Ectodermal cell (in vitro differentiated cells): ENCODE data around the gene TFCP2.
"Not testable (repeated sequence)": the region's sequence is repeated elsewhere in the genome, so short reads cannot be mapped to it uniquely, and the experiment has no call there.

ENCODE experiments used
- H3K27ac ChIP-seq: 2 replicates; pipeline ENCODE4 v1.7.0; 2013; ENCODE audit warnings: mild to moderate bottlenecking, low read depth, low read length; ENCODE audit not compliant: insufficient read depth, poor library complexity, severe bottlenecking
- H3K27me3 ChIP-seq: 2 replicates; pipeline ENCODE4 v1.7.0; 2013; ENCODE audit warnings: mild to moderate bottlenecking, low read length; ENCODE audit not compliant: insufficient read depth, control insufficient read depth, poor library complexity, severe bottlenecking
- H3K36me3 ChIP-seq: one replicate; pipeline ENCODE4 v1.7.0; 2013; ENCODE audit warnings: low read length; ENCODE audit not compliant: control insufficient read depth, insufficient read depth
- H3K4me1 ChIP-seq: one replicate; pipeline ENCODE4 v1.7.0; 2013; ENCODE audit warnings: low read length; ENCODE audit not compliant: control insufficient read depth, insufficient read depth
- H3K4me3 ChIP-seq: 2 replicates; pipeline ENCODE4 v1.7.0; 2013; ENCODE audit warnings: low read depth, low read length, control low read depth; ENCODE audit not compliant: insufficient read depth
- H3K9me3 ChIP-seq: 2 replicates; pipeline ENCODE4 v1.7.0; 2013; ENCODE audit warnings: mild to moderate bottlenecking, low read length, moderate library complexity; ENCODE audit not compliant: control insufficient read depth
- WGBS, 2 experiments: methylation state at CpG; one replicate each; pipeline ENCODE4 v1.1.7; 2013; ENCODE audit warnings: missing lambda C conversion rate in 2 of 2; 5-methylcytosine and 5-hydroxymethylcytosine counted together

TFCP2 gene

DNA sequence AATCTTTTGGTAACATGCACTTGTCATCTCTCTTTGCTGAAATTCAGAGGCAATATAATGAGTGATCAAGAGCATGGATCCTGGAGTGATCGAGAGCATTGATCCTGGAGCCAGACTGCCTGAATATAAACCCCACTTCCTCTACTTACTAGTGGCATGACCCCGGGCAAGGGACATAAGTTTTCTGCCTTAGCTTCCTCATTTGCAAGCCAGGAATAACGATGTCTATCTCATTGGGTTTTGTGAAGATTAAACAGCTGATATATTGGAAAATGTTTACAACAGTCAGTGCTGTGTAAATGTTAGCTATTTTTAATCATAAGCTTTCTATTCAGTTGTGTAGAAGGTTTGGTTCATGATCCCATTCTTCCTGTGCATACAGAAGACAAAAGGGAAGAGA is 87.2 kb downstream of the TFCP2 start:
- WGBS, 2 experiments: 87 to 96% methylated on average over 3 of the region's 3 CpGs
- Histone ChIP-seq H3K36me3 (no peaks in the 10 kb centered on the region), H3K4me1 (peaks cover 12% of the 10 kb centered on the region), H3K9me3 (no peaks in the 10 kb centered on the region), H3K27ac (no peak overlapping the region), H3K27me3 (no peaks in the 10 kb centered on the region), H3K4me3 (no peak overlapping the region)

DNA sequence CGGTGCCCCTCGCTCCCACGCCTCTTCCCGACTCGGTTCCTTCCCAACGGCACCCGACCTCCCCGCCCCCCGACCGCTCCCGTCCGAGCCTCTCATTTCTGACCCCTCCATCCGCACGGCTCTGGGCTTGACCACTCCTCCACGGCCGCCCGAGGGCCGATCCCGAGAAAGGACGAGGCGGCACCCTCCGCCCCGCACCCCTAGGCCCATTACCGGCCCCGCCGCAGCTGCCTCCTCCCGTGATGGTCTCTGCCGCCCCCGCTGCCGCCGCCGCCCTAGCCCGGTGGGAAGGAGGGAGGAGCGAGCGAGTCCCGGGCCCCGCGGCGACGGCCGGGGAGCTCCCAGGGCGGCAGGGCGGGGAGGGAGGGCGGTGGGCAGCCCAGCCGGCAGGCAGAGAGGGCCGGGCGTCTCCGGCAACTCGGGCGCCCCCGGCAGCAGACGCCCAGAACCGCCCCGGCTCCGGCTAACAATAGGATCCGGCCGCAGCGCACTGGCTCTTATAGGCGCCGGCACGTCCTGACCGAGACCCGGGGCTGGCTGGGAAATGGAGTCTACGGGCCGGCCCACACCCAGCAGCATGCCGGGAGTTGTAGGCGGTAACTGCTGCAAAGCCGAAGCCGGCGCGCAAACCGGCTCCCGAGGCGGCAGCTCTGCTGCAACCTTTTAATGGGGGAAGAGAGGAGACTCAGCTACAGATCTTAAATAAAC is 89.7 kb downstream of the TFCP2 start, which contains the start of gene CSRNP2:
TSS of gene CSRNP2 (minus strand) at position 471 of the 708 bp plus-strand sequence. CDS start 7,035 bp downstream, outside the sequence.
- H3K9me3 ChIP-seq: no peaks in the 10 kb centered on the region
- peak within 1 kb of the TSS; percentile 77 for H3K4me3 ChIP-seq
- 0% methylated on average over 74 of the region's 74 CpGs for WGBS, 2 experiments
- H3K27ac ChIP-seq: peak within 1 kb of the TSS; percentile 87
- peaks cover 12% of the 10 kb centered on the region for H3K4me1 ChIP-seq
- H3K27me3 ChIP-seq: no peaks in the 10 kb centered on the region
- peaks cover 4% of the 10 kb centered on the region for H3K36me3 ChIP-seq

GRCh38 chr12:51082561-51083125 is 90.3 kb downstream of the TFCP2 start:
- Histone ChIP-seq H3K4me1 (peaks cover 12% of the 10 kb centered on the region), H3K36me3 (peaks cover 4% of the 10 kb centered on the region), H3K27ac (peak overlapping the region; percentile 87), H3K4me3 (peak overlapping the region; percentile 77), H3K27me3 (no peaks in the 10 kb centered on the region), H3K9me3 (no peaks in the 10 kb centered on the region)
- WGBS, 2 experiments: 1% methylated on average over 18 of the region's 18 CpGs

GRCh38 chr12:51081421-51081820 is 91.5 kb downstream of the TFCP2 start:
- Histone ChIP-seq H3K27me3 (no peaks in the 10 kb centered on the region), H3K36me3 (peaks cover 4% of the 10 kb centered on the region), H3K9me3 (no peaks in the 10 kb centered on the region), H3K4me3 (no peak overlapping the region), H3K4me1 (peaks cover 12% of the 10 kb centered on the region), H3K27ac (no peak overlapping the region)
- WGBS, 2 experiments: 94 to 100% methylated on average over 1 of the region's 1 CpG

DNA sequence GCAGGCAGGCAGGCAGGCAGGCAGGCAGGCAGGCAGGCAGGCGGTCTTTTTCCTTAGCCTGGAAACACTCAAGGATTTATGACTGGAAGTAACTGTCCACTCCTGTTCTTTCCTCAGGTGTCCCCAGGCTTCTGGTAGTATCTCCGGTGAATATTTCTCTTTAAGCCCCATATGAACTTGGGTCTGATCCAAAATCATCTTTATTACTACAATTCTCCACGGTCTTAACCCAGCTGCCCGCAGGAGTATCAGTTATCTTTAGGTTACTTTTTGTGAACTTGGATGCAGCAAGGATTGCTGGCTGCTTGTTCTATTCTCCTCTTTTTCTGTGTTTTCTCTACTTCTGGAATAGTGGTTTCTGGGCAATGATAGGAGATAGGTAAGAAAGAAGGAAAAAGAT is 92.8 kb downstream of the TFCP2 start:
- H3K4me3 ChIP-seq: no peak overlapping the region
- no peak overlapping the region for H3K27ac ChIP-seq
- H3K4me1 ChIP-seq: peaks cover 12% of the 10 kb centered on the region
- no peaks in the 10 kb centered on the region for H3K9me3 ChIP-seq
- 94 to 95% methylated on average over 4 of the region's 4 CpGs for WGBS, 2 experiments
- no peaks in the 10 kb centered on the region for H3K27me3 ChIP-seq
- peaks cover 4% of the 10 kb centered on the region for H3K36me3 ChIP-seq

DNA sequence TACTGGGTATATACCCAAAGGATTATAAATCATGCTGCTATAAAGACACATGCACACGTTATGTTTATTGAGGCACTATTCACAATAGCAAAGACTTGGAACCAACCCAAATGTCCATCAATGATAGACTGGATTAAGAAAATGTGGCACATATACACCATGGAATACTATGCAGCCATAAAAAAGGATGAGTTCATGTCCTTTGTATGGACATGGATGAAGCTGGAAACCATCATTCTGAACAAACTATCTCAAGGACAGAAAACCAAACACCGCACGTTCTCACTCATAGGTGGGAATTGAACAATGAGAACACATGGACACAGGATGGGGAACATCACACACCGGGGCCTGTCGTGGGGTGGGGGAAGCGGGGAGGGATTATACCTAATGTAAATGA is 94.1 kb downstream of the TFCP2 start:
- not testable (repeated sequence) for H3K4me3 ChIP-seq, H3K27me3 ChIP-seq, H3K9me3 ChIP-seq, H3K27ac ChIP-seq, H3K36me3 ChIP-seq
- 95 to 99% methylated on average over 5 of the region's 6 CpGs for WGBS, 2 experiments
- peaks cover 12% of the 10 kb centered on the region for H3K4me1 ChIP-seq

DNA sequence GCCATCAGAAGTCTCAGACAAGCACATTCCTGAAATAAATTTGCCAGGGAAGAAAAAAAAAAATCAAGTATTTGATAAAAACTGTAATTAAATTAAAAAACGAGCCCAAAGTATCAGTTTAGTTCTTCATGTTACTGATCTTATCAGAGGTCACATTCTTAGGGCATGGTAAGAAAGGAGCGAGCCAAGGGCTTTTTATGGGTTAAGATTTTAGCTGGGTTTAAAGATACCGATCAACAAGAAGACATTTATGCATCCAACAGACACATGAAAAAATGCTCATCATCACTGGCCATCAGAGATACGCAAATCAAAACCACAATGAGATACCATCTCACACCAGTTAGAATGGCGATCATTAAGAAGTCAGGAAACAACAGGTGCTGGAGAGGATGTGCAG is 94.6 kb downstream of the TFCP2 start:
- not testable (repeated sequence) for H3K27ac ChIP-seq, H3K4me3 ChIP-seq, H3K27me3 ChIP-seq, H3K36me3 ChIP-seq, H3K9me3 ChIP-seq
- WGBS, 2 experiments: 94 to 95% methylated on average over 3 to 5 of the region's 5 CpGs
- H3K4me1 ChIP-seq: peaks cover 12% of the 10 kb centered on the region

DNA sequence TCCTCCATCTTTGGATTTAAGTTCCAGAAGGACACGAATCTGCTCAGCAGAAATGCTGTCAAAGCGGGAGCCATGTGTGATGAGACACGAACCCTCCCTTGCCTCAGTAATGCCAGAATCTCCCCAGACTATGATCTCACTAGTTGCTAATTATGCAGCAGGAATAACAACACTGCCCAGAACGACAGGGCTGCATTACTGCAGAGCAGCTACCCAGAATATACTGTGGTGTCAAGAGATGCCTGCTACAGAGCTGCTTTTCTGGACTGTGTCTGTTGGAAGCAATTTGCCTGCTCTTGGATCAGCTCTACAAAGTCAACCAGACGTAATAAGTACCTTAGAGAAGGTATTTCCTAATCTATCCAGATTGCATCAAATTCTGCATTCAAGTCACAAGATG is 95.0 kb downstream of the TFCP2 start:
- H3K27me3 ChIP-seq: no peaks in the 10 kb centered on the region
- H3K9me3 ChIP-seq: no peaks in the 10 kb centered on the region
- H3K4me1 ChIP-seq: peaks cover 12% of the 10 kb centered on the region
- H3K4me3 ChIP-seq: no peak overlapping the region
- peaks cover 12% of the 10 kb centered on the region for H3K36me3 ChIP-seq
- 86 to 87% methylated on average over 5 of the region's 5 CpGs for WGBS, 2 experiments
- no peak overlapping the region for H3K27ac ChIP-seq

DNA sequence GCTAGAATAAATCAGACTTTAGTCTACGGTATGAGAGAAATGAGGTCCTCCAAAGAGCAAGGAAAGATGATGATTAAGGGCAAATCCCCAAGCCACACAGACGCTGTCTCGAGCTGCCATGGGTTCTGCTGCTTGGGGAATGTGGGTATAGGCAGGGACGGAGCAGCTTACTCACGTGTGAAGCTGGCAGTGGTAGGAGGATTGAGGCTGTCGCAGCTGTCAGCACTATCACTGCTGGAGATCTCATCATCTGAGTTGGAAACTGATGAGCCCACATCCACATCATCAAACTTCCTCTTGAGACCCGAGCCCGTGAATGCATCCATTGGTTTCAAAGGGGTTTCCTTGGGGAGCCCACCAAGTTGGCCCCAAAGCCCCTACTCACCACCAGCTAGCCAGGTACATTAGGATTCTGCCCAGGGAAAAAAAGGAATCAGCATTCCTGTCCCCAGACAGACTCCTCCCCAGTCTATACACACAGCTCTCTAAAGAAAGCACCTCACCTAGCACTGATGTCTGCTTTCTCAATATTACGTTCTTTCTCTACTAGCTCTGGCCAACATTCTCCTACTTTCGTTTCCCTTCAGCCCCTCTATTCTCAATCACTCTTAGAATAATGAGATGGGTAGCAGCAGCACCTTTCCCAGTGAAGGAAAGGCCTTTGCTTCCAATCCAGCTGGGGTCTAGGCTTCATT is 96.6 kb downstream of the TFCP2 start:
- peaks cover 22% of the 10 kb centered on the region for H3K36me3 ChIP-seq

DNA sequence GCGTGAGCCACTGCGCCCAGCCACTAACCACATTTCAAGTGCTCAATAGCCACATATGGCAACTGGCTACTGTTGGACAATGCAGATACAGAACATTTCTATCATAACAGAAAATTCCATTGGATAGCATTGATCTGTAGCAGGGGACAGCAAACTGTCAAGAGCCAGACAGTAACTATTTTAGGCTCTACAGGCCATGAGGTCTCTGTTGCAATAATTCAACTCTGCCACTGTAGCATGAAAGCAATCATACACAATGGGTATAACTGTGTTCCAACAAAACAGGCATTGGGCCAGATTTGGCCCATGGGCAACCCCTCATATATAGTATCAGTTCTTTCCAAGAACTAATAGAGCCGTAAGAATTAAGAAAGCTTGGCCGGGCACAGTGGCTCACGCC is 97.5 kb downstream of the TFCP2 start:
- Histone ChIP-seq H3K27me3 (no peaks in the 10 kb centered on the region), H3K4me1 (no peaks in the 10 kb centered on the region), H3K4me3 (no peak overlapping the region), H3K36me3 (peaks cover 27% of the 10 kb centered on the region), H3K9me3 (no peaks in the 10 kb centered on the region), H3K27ac (no peak overlapping the region)
- WGBS, 2 experiments: 93 to 95% methylated on average over 5 of the region's 5 CpGs

More for the DNA sequence above, 96.6 kb downstream of the TFCP2 start:
- Histone ChIP-seq H3K27me3 (no peaks in the 10 kb centered on the region), H3K27ac (no peak overlapping the region), H3K4me1 (peaks cover 2% of the 10 kb centered on the region), H3K9me3 (no peaks in the 10 kb centered on the region), H3K4me3 (no peak overlapping the region)
- 90 to 95% methylated on average over 10 of the region's 10 CpGs for WGBS, 2 experiments
